ENCODE results near the gene ARPC3. TPM values are rescaled to one million over a fixed set of nuclear protein-coding genes. Genes with fewer than 3 reads are reported as not detected.
"Not testable (repeated sequence)": the region's sequence is repeated elsewhere in the genome, so short reads cannot be mapped to it uniquely, and the experiment has no call there.

The ARPC3 gene
- total RNA-seq, 8 experiments from 2014 or later: 196 to 324 (median 263) TPM

- Histone ChIP-seq H3K4me3 (no peak overlapping the region), H3K27ac (no peak overlapping the region), H3K4me1 (replicated peaks in 1 of 2) (peaks cover 5 to 8% of the 10 kb centered on the region in 2 donors)
- in situ Hi-C loops (cut with MboI; ENCODE audit: low pct_unique_long_range_greater_than_20kb in 2 of 9, low sequenced_read_pairs in 9 of 9, unreplicated experiment in 9 of 9): loop anchor here in 1 of 9 experiments (25.0 kb wide), 1 partner anchor 436 kb away; no protein-coding TSS in a partner anchor
- ATAC-seq (replicated peaks in 6 of 8): no peak
- 40 to 75% (median 60%) methylated on average over 1 of the region's 1 CpG; no CpG with 5 or more reads in 5 of the 10 experiments for WGBS, 10 experiments
These were observed 1.1 kb upstream of the ARPC3 start for GRCh38 chr12:110451263-110451662.

DNA sequence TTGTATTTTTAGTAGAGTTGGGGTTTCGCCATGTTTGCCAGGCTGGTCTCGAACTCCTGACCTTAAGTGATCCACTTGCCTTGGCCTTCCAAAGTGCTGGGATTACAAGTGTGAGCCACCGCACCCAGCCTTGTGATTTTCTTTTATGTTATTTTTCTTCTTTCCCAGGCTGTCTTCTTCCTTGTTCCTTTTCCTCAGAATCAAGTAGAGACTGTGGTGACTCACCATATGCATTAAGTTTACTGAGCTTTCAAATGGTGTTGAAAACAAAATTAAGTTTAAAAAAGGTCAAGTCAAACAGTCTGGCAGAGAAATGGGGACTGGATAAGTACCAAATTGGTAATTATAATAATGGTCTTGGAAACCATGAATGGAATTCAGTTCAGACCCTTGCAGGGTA lies 5.7 kb downstream of the ARPC3 start:
- no peak overlapping the region for H3K27ac ChIP-seq
- WGBS, 10 experiments: 87 to 100% (median 100%) methylated on average over 1 to 3 of the region's 3 CpGs; no CpG with 5 or more reads in 2 of the 10 experiments
- no peak for ATAC-seq (replicated peaks in 6 of 8)
- in situ Hi-C loops (cut with MboI; ENCODE audit: low pct_unique_long_range_greater_than_20kb in 2 of 9, low sequenced_read_pairs in 9 of 9, unreplicated experiment in 9 of 9): loop anchor here in 7 of 9 experiments (25.0 kb wide), 2 partner anchors 332 to 357 kb away; partner anchors contain the start of gene IFT81 (in 5 of the 7)
- H3K4me1 ChIP-seq (replicated peaks in 1 of 2): peaks cover 5% of the 10 kb centered on the region in 2 donors
- H3K4me3 ChIP-seq: no peak overlapping the region

- ATAC-seq (replicated peaks in 6 of 8): no peak
- 14 to 100% (median 83%) methylated on average over 1 to 2 of the region's 2 CpGs; no CpG with 5 or more reads in 1 of the 10 experiments for WGBS, 10 experiments
- in situ Hi-C loops (cut with MboI; ENCODE audit: low pct_unique_long_range_greater_than_20kb in 2 of 9, low sequenced_read_pairs in 9 of 9, unreplicated experiment in 9 of 9): loop anchor here in 7 of 9 experiments (25.0 kb wide), 2 partner anchors 324 to 349 kb away; partner anchors contain the start of gene IFT81 (in 5 of the 7)
- Histone ChIP-seq H3K4me1 (replicated peaks in 1 of 2) (no peaks in the 10 kb centered on the region), H3K4me3 (no peak overlapping the region), H3K27ac (no peak overlapping the region)
These were observed 13.9 kb downstream of the ARPC3 start for GRCh38 chr12:110436231-110436630.

DNA sequence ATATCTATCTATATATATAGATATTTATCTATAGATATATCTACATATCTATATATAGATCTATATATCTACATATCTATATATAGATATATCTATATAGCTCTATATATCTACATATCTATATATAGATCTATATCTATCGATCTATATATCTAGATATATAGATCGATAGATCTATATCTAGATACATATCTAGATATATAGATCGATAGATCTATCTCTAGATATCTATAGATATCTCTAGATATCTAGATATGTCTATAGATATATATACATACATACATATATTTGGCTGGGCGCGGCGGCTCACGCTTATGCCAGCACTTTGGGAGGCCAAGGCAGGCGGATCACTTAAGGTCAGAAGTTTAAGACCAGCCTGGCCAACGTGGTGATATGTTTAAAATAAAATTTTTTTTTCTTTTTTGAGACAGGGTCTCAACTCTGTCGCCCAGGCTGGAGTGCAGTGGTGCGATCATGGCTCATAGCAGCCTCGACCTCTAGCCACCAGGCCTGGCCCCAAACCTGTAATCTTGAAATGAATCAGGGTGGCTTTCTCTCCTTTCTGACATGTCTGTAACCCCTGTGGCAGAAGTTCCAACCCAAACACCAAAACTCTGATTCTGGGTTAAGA lies 18.1 kb downstream of the ARPC3 start:
- Histone ChIP-seq H3K4me1 (replicated peaks in 1 of 2) (no peaks in the 10 kb centered on the region), H3K4me3 (peak overlapping the region in 3 of 5 donors; percentile 29 to 38 (median 30)), H3K27ac (no peak overlapping the region)
- 63 to 100% (median 74%) methylated on average over 3 to 11 of the region's 12 CpGs; no CpG with 5 or more reads in 2 of the 10 experiments for WGBS, 10 experiments
- ATAC-seq (replicated peaks in 6 of 8): no peak
- in situ Hi-C loops (cut with MboI; ENCODE audit: low pct_unique_long_range_greater_than_20kb in 2 of 9, low sequenced_read_pairs in 9 of 9, unreplicated experiment in 9 of 9): loop anchor here in 7 of 9 experiments (25.0 kb wide), 2 partner anchors 320 to 345 kb away; partner anchors contain the start of gene IFT81 (in 5 of the 7)

- not testable (repeated sequence) for H3K4me3 ChIP-seq; H3K27ac ChIP-seq; H3K4me1 ChIP-seq (replicated peaks in 1 of 2); ATAC-seq (replicated peaks in 6 of 8)
- 0 to 100% (median 89%) methylated on average over 1 to 5 of the region's 15 CpGs; no CpG with 5 or more reads in 7 of the 10 experiments for WGBS, 10 experiments
- in situ Hi-C loops (cut with MboI; ENCODE audit: low pct_unique_long_range_greater_than_20kb in 2 of 9, low sequenced_read_pairs in 9 of 9, unreplicated experiment in 9 of 9): loop anchor here in 7 of 9 experiments (25.0 kb wide), 2 partner anchors 317 to 342 kb away; partner anchors contain the start of gene IFT81 (in 5 of the 7)
These were observed 20.5 kb downstream of the ARPC3 start for GRCh38 chr12:110429676-110430075.

DNA sequence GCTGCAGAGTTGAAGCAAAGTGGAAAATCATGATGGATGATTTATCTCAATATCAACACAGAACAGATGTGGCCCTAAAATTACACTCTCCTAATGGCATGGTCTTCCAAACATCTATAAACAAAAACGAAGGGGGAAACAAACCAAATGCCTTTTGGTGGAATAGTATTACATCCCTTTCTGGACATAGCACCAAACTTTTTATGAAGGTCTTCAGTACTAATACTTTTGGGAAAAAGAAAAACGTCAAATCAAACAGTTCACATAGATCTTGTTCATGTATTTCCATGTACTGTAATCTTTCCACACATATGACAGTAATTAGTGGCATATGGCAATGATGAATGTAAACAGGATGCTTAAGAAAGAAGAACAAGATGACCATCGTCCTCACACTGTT lies 23.7 kb downstream of the ARPC3 start:
- Histone ChIP-seq H3K4me1 (replicated peaks in 1 of 2) (peaks cover 0 to 2% of the 10 kb centered on the region in 2 donors), H3K4me3 (no peak overlapping the region), H3K27ac (no peak overlapping the region)
- no peak for ATAC-seq (replicated peaks in 6 of 8)
- 0 to 67% (median 49%) methylated on average over 1 to 3 of the region's 3 CpGs; no CpG with 5 or more reads in 1 of the 10 experiments for WGBS, 10 experiments
- in situ Hi-C loops (cut with MboI; ENCODE audit: low pct_unique_long_range_greater_than_20kb in 2 of 9, low sequenced_read_pairs in 9 of 9, unreplicated experiment in 9 of 9): loop anchor here in 7 of 9 experiments (25.0 kb wide), 2 partner anchors 314 to 339 kb away; partner anchors contain the start of gene IFT81 (in 5 of the 7)

GRCh38 chr12:110424237-110424636 lies 25.9 kb downstream of the ARPC3 start:
- in situ Hi-C loops (cut with MboI; ENCODE audit: low pct_unique_long_range_greater_than_20kb in 2 of 9, low sequenced_read_pairs in 9 of 9, unreplicated experiment in 9 of 9): no loop called here
- Histone ChIP-seq H3K4me1 (replicated peaks in 1 of 2) (peaks cover 0 to 2% of the 10 kb centered on the region in 2 donors), H3K4me3 (no peak overlapping the region), H3K27ac (no peak overlapping the region)
- ATAC-seq (replicated peaks in 6 of 8): no peak
- 29 to 100% (median 65%) methylated on average over 1 to 3 of the region's 3 CpGs; no CpG with 5 or more reads in 4 of the 10 experiments for WGBS, 10 experiments

- in situ Hi-C loops (cut with MboI; ENCODE audit: low pct_unique_long_range_greater_than_20kb in 2 of 9, low sequenced_read_pairs in 9 of 9, unreplicated experiment in 9 of 9): no loop called here
- H3K27ac ChIP-seq: no peak overlapping the region
These were observed 28.4 kb downstream of the ARPC3 start for GRCh38 chr12:110421701-110422100.

GRCh38 chr12:110421159-110421661 lies 28.9 kb downstream of the ARPC3 start:
- H3K27ac ChIP-seq: no peak overlapping the region
- WGBS, 10 experiments: 29 to 100% (median 63%) methylated on average over 1 to 3 of the region's 3 CpGs; no CpG with 5 or more reads in 2 of the 10 experiments

More at GRCh38 chr12:110421701-110422100, 28.4 kb downstream of the ARPC3 start:
- Histone ChIP-seq H3K4me3 (no peak overlapping the region), H3K4me1 (replicated peaks in 1 of 2) (peaks cover 0 to 2% of the 10 kb centered on the region in 2 donors)
- no peak for ATAC-seq (replicated peaks in 6 of 8)
- WGBS, 10 experiments: 29 to 80% (median 48%) methylated on average over 1 to 4 of the region's 4 CpGs; no CpG with 5 or more reads in 4 of the 10 experiments

GRCh38 chr12:110420644-110421043 lies 29.5 kb downstream of the ARPC3 start:
- in situ Hi-C loops (cut with MboI; ENCODE audit: low pct_unique_long_range_greater_than_20kb in 2 of 9, low sequenced_read_pairs in 9 of 9, unreplicated experiment in 9 of 9); H3K4me3 ChIP-seq; H3K27ac ChIP-seq: not testable (repeated sequence)

More at GRCh38 chr12:110421159-110421661, 28.9 kb downstream of the ARPC3 start:
- in situ Hi-C loops (cut with MboI; ENCODE audit: low pct_unique_long_range_greater_than_20kb in 2 of 9, low sequenced_read_pairs in 9 of 9, unreplicated experiment in 9 of 9): no loop called here
- no peak for ATAC-seq (replicated peaks in 6 of 8)
- Histone ChIP-seq H3K4me1 (replicated peaks in 1 of 2) (peaks cover 0 to 2% of the 10 kb centered on the region in 2 donors), H3K4me3 (no peak overlapping the region)

DNA sequence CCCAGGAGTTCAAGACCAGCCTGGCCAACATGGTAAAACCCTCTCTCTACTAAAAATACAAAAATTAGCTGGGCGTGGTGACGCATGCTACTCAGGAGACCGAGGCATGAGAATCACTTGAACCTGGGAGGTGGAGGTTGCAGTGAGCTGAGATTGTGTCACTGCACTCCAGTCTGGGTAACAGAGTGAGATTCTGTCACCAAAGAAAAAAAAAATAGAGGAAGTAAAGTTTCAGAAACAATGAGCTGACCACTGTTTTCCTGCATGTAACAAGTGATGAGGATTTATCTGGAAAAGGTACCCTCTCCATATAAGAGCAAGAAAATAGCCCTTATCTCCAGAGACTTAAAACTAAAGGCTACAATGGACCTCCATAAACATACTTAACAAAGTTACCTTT lies 33.0 kb downstream of the ARPC3 start:
- in situ Hi-C loops (cut with MboI; ENCODE audit: low pct_unique_long_range_greater_than_20kb in 2 of 9, low sequenced_read_pairs in 9 of 9, unreplicated experiment in 9 of 9); H3K4me3 ChIP-seq; ATAC-seq (replicated peaks in 6 of 8); H3K4me1 ChIP-seq (replicated peaks in 1 of 2); H3K27ac ChIP-seq: not testable (repeated sequence)
- 67 to 100% (median 80%) methylated on average over 1 to 3 of the region's 3 CpGs; no CpG with 5 or more reads in 5 of the 10 experiments for WGBS, 10 experiments

More at GRCh38 chr12:110420644-110421043, 29.5 kb downstream of the ARPC3 start:
- WGBS, 10 experiments: 100% methylated on average over 1 of the region's 1 CpG; no CpG with 5 or more reads in 6 of the 10 experiments
- ATAC-seq (replicated peaks in 6 of 8); H3K4me1 ChIP-seq (replicated peaks in 1 of 2): not testable (repeated sequence)

DNA sequence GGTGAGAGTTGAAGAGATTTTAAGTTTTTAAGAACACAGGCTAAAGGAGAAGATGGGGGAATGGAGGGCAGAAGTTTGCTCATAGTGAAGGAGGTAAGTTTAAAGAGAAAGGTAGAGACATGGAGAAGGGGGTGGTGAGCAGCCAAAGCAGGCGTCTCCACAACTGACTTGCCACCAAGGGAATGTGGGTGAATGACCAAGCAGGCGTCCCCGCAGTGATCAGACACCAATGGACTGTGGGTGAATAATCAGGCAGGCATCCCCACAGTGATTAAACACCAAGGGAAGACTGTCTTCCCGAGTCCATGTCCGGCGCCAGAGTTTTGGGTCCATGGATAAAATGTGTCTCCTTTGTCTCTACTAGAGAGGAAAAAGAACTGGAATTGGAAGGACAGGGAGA lies 40.1 kb downstream of the ARPC3 start:
- WGBS, 10 experiments: 10 to 83% (median 71%) methylated on average over 2 to 6 of the region's 6 CpGs; no CpG with 5 or more reads in 3 of the 10 experiments
- H3K27ac ChIP-seq; in situ Hi-C loops (cut with MboI; ENCODE audit: low pct_unique_long_range_greater_than_20kb in 2 of 9, low sequenced_read_pairs in 9 of 9, unreplicated experiment in 9 of 9); H3K4me1 ChIP-seq (replicated peaks in 1 of 2); ATAC-seq (replicated peaks in 6 of 8); H3K4me3 ChIP-seq: not testable (repeated sequence)

DNA sequence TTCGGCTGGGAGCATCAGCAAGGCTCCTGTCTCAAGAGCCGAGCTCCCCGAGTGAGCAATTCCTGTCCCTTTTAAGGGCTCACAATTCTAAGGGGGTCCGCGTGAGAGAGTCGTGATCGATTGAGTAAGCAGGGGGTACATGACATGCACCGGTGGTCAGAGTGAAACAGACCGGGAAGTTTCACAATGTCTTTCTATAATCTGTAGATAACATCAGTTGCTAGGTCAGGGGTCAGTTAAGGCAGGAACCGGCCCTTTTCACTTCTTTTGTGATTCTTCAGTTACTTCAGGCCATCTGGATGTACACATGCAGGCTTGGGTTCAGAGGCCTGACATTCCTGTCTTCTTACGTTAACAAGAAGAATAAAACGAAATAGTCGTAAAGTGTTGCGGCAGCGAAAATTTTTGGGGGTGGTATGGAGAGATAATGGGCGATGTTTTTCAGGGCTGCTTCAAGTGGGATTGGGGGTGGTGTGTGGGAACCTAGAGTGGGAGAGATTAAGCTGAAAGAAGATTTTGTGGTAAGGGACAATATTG lies 44.9 kb downstream of the ARPC3 start:
- H3K4me1 ChIP-seq (replicated peaks in 1 of 2); H3K27ac ChIP-seq; in situ Hi-C loops (cut with MboI; ENCODE audit: low pct_unique_long_range_greater_than_20kb in 2 of 9, low sequenced_read_pairs in 9 of 9, unreplicated experiment in 9 of 9); H3K4me3 ChIP-seq; ATAC-seq (replicated peaks in 6 of 8): not testable (repeated sequence)
- 60 to 100% (median 87%) methylated on average over 1 to 14 of the region's 16 CpGs; no CpG with 5 or more reads in 1 of the 10 experiments for WGBS, 10 experiments

Measured in motor neuron (in vitro differentiated cells).